Measurements from ENCODE around the gene SEMA6D.

DNA sequence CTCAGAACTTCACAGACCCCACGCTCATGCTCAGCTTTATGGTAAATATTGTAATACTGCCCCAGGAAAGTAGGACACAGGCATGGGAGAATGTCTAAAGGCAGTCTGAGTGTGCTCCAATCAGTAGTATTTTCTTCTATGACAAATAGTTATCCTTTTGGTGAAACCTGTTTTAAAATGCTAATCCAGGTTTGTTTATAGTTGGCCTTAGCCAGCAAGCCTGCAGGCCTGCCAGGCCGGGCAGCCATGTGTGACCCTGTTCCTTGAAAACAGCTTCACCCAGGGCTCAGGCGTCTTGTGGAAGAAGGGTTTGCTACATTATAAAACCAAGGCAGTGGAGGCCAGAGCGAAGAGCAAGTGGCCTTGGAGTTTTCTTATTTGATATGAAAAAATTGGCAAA, 104.7 kb downstream of the SEMA6D start:
- TF ChIP-seq, protein P1, sequence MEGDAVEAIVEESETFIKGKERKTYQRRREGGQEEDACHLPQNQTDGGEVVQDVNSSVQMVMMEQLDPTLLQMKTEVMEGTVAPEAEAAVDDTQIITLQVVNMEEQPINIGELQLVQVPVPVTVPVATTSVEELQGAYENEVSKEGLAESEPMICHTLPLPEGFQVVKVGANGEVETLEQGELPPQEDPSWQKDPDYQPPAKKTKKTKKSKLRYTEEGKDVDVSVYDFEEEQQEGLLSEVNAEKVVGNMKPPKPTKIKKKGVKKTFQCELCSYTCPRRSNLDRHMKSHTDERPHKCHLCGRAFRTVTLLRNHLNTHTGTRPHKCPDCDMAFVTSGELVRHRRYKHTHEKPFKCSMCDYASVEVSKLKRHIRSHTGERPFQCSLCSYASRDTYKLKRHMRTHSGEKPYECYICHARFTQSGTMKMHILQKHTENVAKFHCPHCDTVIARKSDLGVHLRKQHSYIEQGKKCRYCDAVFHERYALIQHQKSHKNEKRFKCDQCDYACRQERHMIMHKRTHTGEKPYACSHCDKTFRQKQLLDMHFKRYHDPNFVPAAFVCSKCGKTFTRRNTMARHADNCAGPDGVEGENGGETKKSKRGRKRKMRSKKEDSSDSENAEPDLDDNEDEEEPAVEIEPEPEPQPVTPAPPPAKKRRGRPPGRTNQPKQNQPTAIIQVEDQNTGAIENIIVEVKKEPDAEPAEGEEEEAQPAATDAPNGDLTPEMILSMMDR (IDR thresholded peaks at IDR 0.05) = no peak
- TF ChIP-seq POLR2A (IDR thresholded peaks at IDR 0.05) = no peak
